Loucy (cell line): Measurements from ENCODE around the gene FAR2.

Experiments used
- CTCF ChIP-seq: fragments of 200-600 bp; sonication (generic); conservative IDR thresholded peaks from 2 replicates; pipeline ENCODE4 v1.5.1; 2014; ENCODE audit warnings: mild to moderate bottlenecking, antibody characterized with exemption, low read length
- EZH2phosphoT487 ChIP-seq: fragments of 200-600 bp; IDR thresholded peaks from 2 replicates; pipeline ENCODE4 v1.6.1; 2018; ENCODE audit warnings: antibody characterized with exemption, mild to moderate bottlenecking, moderate library complexity, borderline replicate concordance

DNA sequence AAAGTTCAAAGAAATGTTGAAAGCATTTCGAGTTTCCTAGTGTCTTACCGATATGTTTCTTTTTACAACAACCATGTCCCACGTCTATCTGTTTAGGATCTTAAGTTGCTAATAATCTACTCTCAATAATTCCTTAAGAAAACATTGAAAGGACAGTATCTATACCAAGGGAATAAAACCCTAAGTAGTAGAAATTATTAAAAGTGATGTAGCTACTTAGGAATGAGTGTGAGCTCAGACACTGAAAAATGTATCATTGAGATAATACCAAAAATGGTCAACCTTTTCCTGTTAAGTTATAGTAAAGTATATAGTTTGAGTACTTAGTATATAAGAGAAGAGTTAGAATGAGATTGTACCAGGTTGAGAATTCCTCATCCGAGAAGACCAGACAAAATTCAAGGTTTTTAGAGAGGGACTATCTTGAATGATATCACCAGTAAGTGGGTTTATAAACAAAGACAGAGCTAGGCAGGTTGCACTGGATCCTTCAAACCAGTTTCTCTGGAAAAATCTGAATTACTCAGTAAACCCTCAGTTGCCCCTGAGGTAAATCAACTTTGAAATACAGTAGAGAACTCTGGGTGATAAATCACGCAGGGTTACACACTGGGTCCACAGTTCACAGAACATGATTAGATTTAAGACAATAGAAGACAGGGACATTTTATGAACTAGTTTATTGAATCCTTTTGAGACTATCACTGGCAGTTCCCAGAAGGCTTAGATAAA is 135.1 kb downstream of the FAR2 start:
- no peak for TF ChIP-seq CTCF
- TF ChIP-seq EZH2phosphoT487 = no peak
